ENCODE measurements around the gene PLA2G6.

DNA sequence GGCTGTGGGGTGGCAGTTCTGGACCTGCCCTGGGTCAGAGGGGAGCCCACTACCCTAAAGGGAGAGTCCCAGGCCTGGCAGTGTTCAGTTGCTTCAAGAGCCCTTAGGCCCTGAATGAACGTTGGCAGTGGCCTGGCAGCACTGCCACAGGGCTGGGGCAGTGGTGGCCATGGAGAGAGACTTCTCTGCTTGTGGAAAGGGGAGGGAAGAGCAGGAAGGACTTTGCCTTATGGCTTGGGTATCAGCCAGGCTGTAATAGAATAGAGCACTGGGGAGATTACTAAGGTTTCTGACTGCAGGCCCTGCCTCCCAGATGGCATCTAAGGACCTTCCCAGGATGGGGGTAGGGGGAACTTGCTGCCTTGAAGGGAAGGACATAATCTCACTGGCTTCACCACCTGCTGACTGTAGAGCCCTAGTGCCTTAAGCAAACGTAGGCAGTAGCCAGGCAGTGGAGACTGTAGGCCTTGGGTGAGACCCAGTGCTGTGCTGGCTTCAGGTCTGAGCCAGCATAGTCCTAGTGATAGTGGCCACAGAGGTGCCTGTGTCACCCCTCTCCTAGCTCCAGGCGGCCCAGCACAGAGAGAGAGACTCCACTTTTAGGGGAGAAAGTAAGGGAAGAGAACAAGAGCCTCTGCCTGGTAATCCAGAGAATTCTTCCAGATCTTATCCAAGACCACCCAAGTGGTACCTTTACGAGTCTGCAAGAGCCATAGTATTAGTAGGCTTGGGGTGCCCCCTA lies 27.6 kb downstream of the PLA2G6 start:
- TF ChIP-seq EZH2 (IDR thresholded peaks at IDR 0.05; ENCODE audit: borderline replicate concordance, low read depth, low read length, severe bottlenecking) = no peak
- TF ChIP-seq, protein P1, sequence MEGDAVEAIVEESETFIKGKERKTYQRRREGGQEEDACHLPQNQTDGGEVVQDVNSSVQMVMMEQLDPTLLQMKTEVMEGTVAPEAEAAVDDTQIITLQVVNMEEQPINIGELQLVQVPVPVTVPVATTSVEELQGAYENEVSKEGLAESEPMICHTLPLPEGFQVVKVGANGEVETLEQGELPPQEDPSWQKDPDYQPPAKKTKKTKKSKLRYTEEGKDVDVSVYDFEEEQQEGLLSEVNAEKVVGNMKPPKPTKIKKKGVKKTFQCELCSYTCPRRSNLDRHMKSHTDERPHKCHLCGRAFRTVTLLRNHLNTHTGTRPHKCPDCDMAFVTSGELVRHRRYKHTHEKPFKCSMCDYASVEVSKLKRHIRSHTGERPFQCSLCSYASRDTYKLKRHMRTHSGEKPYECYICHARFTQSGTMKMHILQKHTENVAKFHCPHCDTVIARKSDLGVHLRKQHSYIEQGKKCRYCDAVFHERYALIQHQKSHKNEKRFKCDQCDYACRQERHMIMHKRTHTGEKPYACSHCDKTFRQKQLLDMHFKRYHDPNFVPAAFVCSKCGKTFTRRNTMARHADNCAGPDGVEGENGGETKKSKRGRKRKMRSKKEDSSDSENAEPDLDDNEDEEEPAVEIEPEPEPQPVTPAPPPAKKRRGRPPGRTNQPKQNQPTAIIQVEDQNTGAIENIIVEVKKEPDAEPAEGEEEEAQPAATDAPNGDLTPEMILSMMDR (IDR thresholded peaks at IDR 0.05; ENCODE audit: borderline replicate concordance, extremely low read depth, low read length, poor library complexity, severe bottlenecking) = no peak
